WTC11 (cell line): ENCODE measurements around the gene PABPN1. TPM values are rescaled to one million over a fixed set of nuclear protein-coding genes. Genes with fewer than 3 reads are reported as not detected.

Experiments used
- ATAC-seq: fragments of 200-7000 bp; cut with Tn5 transposase; 2 replicates; pipeline ENCODE4 v1.10.0; 2021; ENCODE audit warnings: mild to moderate bottlenecking, moderate library complexity
- CTCF ChIA-PET: fragments of 300-600 bp; sonication (Branson Sonifier 250); formaldehyde crosslinking; loops from one replicate; lab custom pipeline; 2021; ENCODE audit warnings: antibody characterized with exemption; lab: Charles Lee
- POLR2A ChIA-PET: fragments of 350-600 bp; sonication (Branson Sonifier 250); formaldehyde crosslinking; loops from one replicate; lab custom pipeline; 2021; ENCODE audit warnings: antibody characterized with exemption; lab: Charles Lee
- DNase-seq: peaks from one replicate; pipeline ENCODE4 v3.0.0; 2021; ENCODE audit warnings: low spot score
- H3K27ac Mint-ChIP-seq: 2 replicates; pipeline ENCODE4 v1.8.0; 2021; ENCODE audit warnings: mixed read lengths
- H3K27me3 Mint-ChIP-seq: 2 replicates; pipeline ENCODE4 v1.8.0; 2021; ENCODE audit warnings: low read depth, mild to moderate bottlenecking, moderate library complexity, mixed read lengths
- H3K36me3 Mint-ChIP-seq: 2 replicates; pipeline ENCODE4 v1.8.0; 2021; ENCODE audit warnings: mixed read lengths
- H3K4me1 Mint-ChIP-seq: 2 replicates; pipeline ENCODE4 v1.8.0; 2022; ENCODE audit warnings: mixed read lengths
- H3K4me3 Mint-ChIP-seq: 2 replicates; pipeline ENCODE4 v1.8.0; 2021; ENCODE audit warnings: mild to moderate bottlenecking, moderate library complexity, mixed read lengths
- H3K9me3 Mint-ChIP-seq: 2 replicates; pipeline ENCODE4 v1.8.0; 2021; ENCODE audit warnings: mixed read lengths
- GABPB1 ChIP-seq: sonication (generic); formaldehyde crosslinking; IDR thresholded peaks from 2 replicates; pipeline ENCODE4 v1.8.1; 2023; ENCODE audit warnings: mild to moderate bottlenecking, missing genetic modification reagents
- GRHL2 ChIP-seq: fragments of 250-450 bp; sonication (Bioruptor Pico); IDR thresholded peaks from 2 replicates; pipeline ENCODE4 v1.8.0; 2022; ENCODE audit warnings: mild to moderate bottlenecking, moderate library complexity; ENCODE audit not compliant: insufficient replicate concordance, severe bottlenecking
- NFYB ChIP-seq: sonication (generic); formaldehyde crosslinking; conservative IDR thresholded peaks from 2 replicates; pipeline ENCODE4 v1.8.0; 2022; ENCODE audit warnings: low read depth, missing genetic modification reagents
- NR1H2 ChIP-seq: sonication (generic); formaldehyde crosslinking; IDR thresholded peaks from 2 replicates; pipeline ENCODE4 v1.9.0; 2021; ENCODE audit warnings: mild to moderate bottlenecking, moderate library complexity, missing genetic modification reagents
- SOX15 ChIP-seq: fragments of 250-450 bp; sonication (Bioruptor Pico); IDR thresholded peaks from 2 replicates; pipeline ENCODE4 v1.9.0; 2021; ENCODE audit warnings: mild to moderate bottlenecking
- TCF7 ChIP-seq: sonication (generic); formaldehyde crosslinking; IDR thresholded peaks from 2 replicates; pipeline ENCODE4 v1.8.0; 2022; ENCODE audit warnings: mild to moderate bottlenecking, low read depth, missing genetic modification reagents, moderate library complexity
- ZBTB21 ChIP-seq: sonication (generic); formaldehyde crosslinking; IDR thresholded peaks from 2 replicates; pipeline ENCODE4 v1.8.1; 2023; ENCODE audit warnings: mild to moderate bottlenecking, missing genetic modification reagents, borderline replicate concordance
- ZNF121 ChIP-seq: sonication (generic); formaldehyde crosslinking; IDR thresholded peaks from 2 replicates; pipeline ENCODE4 v1.8.0; 2023; ENCODE audit warnings: missing genetic modification reagents
- total RNA-seq: library from RNA; stranded (reverse); gene quantifications from 3 replicates; pipeline ENCODE4 v1.2.3, GENCODE V29; 2021
- TF ChIP-seq, protein P1 (sequence below): sonication (generic); formaldehyde crosslinking; IDR thresholded peaks from 2 replicates; pipeline ENCODE4 v1.8.1; 2023; ENCODE audit warnings: mild to moderate bottlenecking, missing genetic modification reagents
- TF ChIP-seq, protein P2 (sequence below): sonication (generic); formaldehyde crosslinking; IDR thresholded peaks from 2 replicates; pipeline ENCODE4 v1.8.0; 2022; ENCODE audit warnings: mild to moderate bottlenecking, missing genetic modification reagents
- TF ChIP-seq, protein P3 (sequence below): sonication (generic); formaldehyde crosslinking; IDR thresholded peaks from 2 replicates; pipeline ENCODE4 v1.8.1; 2023; ENCODE audit warnings: mild to moderate bottlenecking, missing genetic modification reagents, borderline replicate concordance
- TF ChIP-seq, protein P4 (sequence below): sonication (generic); formaldehyde crosslinking; IDR thresholded peaks from 2 replicates; pipeline ENCODE4 v1.8.1; 2023; ENCODE audit warnings: mild to moderate bottlenecking, moderate library complexity, missing genetic modification reagents
- TF ChIP-seq, protein P5 (sequence below): sonication (generic); formaldehyde crosslinking; IDR thresholded peaks from 2 replicates; pipeline ENCODE4 v1.8.1; 2022; ENCODE audit warnings: mild to moderate bottlenecking, missing genetic modification reagents, moderate library complexity, borderline replicate concordance
- TF ChIP-seq, protein P6 (sequence below): fragments of 250-450 bp; sonication (Bioruptor Pico); IDR thresholded peaks from 2 replicates; pipeline ENCODE4 v1.8.0; 2021; ENCODE audit warnings: mild to moderate bottlenecking
- TF ChIP-seq, protein P7 (sequence below): sonication (generic); formaldehyde crosslinking; IDR thresholded peaks from 2 replicates; pipeline ENCODE4 v1.8.1; 2022; ENCODE audit warnings: low read depth, mild to moderate bottlenecking, moderate library complexity, missing genetic modification reagents, borderline replicate concordance
- TF ChIP-seq, protein P8 (sequence below): fragments of 250-450 bp; sonication (Bioruptor Pico); IDR thresholded peaks from 2 replicates; pipeline ENCODE4 v1.9.0; 2021; ENCODE audit warnings: mild to moderate bottlenecking, borderline replicate concordance

PABPN1 gene
- total RNA-seq, 1 experiment from 2014 or later, result 321 TPM

DNA sequence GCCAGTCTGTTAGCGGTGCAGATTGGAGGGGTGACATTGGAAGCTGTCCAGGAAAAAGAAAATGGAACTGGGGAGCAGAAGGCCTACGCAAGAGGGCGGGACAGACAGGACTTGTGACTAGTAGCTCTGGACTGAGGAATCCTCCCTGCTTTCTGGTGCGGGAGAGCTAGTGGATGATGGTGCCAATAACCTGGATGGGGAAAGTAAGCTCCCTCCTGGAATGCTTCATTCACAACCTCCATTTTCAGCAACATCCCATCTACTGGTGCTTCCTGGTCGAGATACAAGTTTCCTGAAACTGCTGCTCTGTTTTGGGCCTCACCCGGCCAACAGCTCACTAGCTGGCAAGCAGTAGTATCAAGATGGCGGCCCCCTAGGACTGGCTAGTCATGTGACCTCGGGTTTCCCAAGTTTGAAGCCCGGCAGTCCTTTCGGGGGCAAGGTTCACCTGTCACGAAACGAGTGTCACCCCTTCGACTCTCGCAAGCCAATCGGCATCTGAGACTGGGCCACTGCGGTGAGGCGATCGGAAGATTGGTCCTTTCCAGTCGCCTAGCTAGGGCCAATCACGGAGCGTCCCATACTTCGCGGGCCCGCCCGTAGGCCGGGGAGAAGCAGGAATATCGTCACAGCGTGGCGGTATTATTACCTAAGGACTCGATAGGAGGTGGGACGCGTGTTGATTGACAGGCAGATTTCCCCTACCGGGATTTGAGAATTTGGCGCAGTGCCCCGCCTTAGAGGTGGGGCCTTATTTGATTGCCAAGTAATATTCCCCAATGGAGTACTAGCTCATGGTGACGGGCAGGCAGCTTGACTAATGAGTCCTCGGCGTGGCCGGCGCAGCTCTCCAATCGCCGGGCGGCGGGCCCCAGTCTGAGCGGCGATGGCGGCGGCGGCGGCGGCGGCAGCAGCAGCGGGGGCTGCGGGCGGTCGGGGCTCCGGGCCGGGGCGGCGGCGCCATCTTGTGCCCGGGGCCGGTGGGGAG, at the start of gene PABPN1 (continued):
- TF ChIP-seq, protein P1, sequence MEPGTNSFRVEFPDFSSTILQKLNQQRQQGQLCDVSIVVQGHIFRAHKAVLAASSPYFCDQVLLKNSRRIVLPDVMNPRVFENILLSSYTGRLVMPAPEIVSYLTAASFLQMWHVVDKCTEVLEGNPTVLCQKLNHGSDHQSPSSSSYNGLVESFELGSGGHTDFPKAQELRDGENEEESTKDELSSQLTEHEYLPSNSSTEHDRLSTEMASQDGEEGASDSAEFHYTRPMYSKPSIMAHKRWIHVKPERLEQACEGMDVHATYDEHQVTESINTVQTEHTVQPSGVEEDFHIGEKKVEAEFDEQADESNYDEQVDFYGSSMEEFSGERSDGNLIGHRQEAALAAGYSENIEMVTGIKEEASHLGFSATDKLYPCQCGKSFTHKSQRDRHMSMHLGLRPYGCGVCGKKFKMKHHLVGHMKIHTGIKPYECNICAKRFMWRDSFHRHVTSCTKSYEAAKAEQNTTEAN, result no peak
- no peak for TF ChIP-seq TCF7 (CRISPR knock-in tag)
- TF ChIP-seq, protein P2, sequence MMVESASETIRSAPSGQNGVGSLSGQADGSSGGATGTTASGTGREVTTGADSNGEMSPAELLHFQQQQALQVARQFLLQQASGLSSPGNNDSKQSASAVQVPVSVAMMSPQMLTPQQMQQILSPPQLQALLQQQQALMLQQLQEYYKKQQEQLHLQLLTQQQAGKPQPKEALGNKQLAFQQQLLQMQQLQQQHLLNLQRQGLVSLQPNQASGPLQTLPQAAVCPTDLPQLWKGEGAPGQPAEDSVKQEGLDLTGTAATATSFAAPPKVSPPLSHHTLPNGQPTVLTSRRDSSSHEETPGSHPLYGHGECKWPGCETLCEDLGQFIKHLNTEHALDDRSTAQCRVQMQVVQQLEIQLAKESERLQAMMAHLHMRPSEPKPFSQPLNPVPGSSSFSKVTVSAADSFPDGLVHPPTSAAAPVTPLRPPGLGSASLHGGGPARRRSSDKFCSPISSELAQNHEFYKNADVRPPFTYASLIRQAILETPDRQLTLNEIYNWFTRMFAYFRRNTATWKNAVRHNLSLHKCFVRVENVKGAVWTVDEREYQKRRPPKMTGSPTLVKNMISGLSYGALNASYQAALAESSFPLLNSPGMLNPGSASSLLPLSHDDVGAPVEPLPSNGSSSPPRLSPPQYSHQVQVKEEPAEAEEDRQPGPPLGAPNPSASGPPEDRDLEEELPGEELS, result no peak
- no peak for TF ChIP-seq SOX15 (CRISPR knock-in tag)
- TF ChIP-seq, protein P3, sequence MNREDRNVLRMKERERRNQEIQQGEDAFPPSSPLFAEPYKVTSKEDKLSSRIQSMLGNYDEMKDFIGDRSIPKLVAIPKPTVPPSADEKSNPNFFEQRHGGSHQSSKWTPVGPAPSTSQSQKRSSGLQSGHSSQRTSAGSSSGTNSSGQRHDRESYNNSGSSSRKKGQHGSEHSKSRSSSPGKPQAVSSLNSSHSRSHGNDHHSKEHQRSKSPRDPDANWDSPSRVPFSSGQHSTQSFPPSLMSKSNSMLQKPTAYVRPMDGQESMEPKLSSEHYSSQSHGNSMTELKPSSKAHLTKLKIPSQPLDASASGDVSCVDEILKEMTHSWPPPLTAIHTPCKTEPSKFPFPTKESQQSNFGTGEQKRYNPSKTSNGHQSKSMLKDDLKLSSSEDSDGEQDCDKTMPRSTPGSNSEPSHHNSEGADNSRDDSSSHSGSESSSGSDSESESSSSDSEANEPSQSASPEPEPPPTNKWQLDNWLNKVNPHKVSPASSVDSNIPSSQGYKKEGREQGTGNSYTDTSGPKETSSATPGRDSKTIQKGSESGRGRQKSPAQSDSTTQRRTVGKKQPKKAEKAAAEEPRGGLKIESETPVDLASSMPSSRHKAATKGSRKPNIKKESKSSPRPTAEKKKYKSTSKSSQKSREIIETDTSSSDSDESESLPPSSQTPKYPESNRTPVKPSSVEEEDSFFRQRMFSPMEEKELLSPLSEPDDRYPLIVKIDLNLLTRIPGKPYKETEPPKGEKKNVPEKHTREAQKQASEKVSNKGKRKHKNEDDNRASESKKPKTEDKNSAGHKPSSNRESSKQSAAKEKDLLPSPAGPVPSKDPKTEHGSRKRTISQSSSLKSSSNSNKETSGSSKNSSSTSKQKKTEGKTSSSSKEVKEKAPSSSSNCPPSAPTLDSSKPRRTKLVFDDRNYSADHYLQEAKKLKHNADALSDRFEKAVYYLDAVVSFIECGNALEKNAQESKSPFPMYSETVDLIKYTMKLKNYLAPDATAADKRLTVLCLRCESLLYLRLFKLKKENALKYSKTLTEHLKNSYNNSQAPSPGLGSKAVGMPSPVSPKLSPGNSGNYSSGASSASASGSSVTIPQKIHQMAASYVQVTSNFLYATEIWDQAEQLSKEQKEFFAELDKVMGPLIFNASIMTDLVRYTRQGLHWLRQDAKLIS (CRISPR knock-in tag), result no peak
- TF ChIP-seq, protein P4, sequence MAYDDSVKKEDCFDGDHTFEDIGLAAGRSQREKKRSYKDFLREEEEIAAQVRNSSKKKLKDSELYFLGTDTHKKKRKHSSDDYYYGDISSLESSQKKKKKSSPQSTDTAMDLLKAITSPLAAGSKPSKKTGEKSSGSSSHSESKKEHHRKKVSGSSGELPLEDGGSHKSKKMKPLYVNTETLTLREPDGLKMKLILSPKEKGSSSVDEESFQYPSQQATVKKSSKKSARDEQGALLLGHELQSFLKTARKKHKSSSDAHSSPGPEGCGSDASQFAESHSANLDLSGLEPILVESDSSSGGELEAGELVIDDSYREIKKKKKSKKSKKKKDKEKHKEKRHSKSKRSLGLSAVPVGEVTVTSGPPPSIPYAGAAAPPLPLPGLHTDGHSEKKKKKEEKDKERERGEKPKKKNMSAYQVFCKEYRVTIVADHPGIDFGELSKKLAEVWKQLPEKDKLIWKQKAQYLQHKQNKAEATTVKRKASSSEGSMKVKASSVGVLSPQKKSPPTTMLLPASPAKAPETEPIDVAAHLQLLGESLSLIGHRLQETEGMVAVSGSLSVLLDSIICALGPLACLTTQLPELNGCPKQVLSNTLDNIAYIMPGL (CRISPR knock-in tag), result no peak
- peak; percentile 97 for TF ChIP-seq NFYB (CRISPR knock-in tag)
- TF ChIP-seq, protein P5, sequence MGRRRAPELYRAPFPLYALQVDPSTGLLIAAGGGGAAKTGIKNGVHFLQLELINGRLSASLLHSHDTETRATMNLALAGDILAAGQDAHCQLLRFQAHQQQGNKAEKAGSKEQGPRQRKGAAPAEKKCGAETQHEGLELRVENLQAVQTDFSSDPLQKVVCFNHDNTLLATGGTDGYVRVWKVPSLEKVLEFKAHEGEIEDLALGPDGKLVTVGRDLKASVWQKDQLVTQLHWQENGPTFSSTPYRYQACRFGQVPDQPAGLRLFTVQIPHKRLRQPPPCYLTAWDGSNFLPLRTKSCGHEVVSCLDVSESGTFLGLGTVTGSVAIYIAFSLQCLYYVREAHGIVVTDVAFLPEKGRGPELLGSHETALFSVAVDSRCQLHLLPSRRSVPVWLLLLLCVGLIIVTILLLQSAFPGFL (CRISPR knock-in tag), result peak; percentile 88; the same call in 1 of the 2 replicates
- no peak for TF ChIP-seq NR1H2 (CRISPR knock-in tag)
- TF ChIP-seq, protein P6, sequence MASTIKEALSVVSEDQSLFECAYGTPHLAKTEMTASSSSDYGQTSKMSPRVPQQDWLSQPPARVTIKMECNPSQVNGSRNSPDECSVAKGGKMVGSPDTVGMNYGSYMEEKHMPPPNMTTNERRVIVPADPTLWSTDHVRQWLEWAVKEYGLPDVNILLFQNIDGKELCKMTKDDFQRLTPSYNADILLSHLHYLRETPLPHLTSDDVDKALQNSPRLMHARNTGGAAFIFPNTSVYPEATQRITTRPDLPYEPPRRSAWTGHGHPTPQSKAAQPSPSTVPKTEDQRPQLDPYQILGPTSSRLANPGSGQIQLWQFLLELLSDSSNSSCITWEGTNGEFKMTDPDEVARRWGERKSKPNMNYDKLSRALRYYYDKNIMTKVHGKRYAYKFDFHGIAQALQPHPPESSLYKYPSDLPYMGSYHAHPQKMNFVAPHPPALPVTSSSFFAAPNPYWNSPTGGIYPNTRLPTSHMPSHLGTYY (CRISPR knock-in tag), result no peak
- TF ChIP-seq GABPB1 (CRISPR knock-in tag), result peak; percentile 86
- TF ChIP-seq ZBTB21, result no peak

DNA sequence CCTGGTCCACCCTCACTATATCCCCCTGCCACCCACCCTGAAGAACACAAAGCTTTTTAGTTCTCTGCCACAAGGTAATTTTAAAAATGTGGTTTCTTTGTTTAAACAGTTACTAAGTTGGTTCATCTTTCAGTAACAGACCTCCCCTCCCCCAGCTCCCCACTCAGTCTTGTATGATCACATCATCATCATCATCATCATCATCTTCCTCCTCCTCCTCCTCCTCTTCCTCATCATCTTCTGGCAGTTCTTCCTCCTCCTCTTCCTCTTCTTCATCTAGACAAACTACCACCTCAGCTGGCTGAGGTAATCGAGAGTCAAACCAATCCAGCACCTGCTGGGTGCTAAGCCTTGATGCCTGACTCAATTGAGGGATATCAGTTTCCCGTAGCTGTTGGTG, 45.8 kb upstream of the PABPN1 start:
- no peaks in the 10 kb centered on the region for H3K9me3 Mint-ChIP-seq

More for the DNA sequence above, 45.8 kb upstream of the PABPN1 start:
- ChIA-PET CTCF (interaction anchor here (0.9 to 1.6 kb wide), 3 partner anchors 11 to 155 kb away, joined by 3 to 5 read pairs (median 4); partner anchors contain the start of gene HOMEZ), POLR2A (no interaction called here)
- Mint-ChIP-seq H3K27me3 (peaks cover 98% of the 10 kb centered on the region), H3K27ac (no peak overlapping the region), H3K4me3 (no peak overlapping the region), H3K4me1 (peaks cover 13% of the 10 kb centered on the region), H3K36me3 (no peaks in the 10 kb centered on the region)
- no peak for DNase-seq
- ATAC-seq, result no peak
- TF ChIP-seq ZNF121 (CRISPR knock-in tag) (no peak), GRHL2 (CRISPR knock-in tag) (no peak)
- TF ChIP-seq, protein P7, sequence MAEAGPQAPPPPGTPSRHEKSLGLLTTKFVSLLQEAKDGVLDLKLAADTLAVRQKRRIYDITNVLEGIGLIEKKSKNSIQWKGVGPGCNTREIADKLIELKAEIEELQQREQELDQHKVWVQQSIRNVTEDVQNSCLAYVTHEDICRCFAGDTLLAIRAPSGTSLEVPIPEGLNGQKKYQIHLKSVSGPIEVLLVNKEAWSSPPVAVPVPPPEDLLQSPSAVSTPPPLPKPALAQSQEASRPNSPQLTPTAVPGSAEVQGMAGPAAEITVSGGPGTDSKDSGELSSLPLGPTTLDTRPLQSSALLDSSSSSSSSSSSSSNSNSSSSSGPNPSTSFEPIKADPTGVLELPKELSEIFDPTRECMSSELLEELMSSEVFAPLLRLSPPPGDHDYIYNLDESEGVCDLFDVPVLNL (CRISPR knock-in tag), result no peak
- TF ChIP-seq, protein P8, sequence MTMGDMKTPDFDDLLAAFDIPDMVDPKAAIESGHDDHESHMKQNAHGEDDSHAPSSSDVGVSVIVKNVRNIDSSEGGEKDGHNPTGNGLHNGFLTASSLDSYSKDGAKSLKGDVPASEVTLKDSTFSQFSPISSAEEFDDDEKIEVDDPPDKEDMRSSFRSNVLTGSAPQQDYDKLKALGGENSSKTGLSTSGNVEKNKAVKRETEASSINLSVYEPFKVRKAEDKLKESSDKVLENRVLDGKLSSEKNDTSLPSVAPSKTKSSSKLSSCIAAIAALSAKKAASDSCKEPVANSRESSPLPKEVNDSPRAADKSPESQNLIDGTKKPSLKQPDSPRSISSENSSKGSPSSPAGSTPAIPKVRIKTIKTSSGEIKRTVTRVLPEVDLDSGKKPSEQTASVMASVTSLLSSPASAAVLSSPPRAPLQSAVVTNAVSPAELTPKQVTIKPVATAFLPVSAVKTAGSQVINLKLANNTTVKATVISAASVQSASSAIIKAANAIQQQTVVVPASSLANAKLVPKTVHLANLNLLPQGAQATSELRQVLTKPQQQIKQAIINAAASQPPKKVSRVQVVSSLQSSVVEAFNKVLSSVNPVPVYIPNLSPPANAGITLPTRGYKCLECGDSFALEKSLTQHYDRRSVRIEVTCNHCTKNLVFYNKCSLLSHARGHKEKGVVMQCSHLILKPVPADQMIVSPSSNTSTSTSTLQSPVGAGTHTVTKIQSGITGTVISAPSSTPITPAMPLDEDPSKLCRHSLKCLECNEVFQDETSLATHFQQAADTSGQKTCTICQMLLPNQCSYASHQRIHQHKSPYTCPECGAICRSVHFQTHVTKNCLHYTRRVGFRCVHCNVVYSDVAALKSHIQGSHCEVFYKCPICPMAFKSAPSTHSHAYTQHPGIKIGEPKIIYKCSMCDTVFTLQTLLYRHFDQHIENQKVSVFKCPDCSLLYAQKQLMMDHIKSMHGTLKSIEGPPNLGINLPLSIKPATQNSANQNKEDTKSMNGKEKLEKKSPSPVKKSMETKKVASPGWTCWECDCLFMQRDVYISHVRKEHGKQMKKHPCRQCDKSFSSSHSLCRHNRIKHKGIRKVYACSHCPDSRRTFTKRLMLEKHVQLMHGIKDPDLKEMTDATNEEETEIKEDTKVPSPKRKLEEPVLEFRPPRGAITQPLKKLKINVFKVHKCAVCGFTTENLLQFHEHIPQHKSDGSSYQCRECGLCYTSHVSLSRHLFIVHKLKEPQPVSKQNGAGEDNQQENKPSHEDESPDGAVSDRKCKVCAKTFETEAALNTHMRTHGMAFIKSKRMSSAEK, result no peak
